ENCODE measurements around the gene ATP8A2.

The ATP8A2 gene

GRCh38 chr13:25632166-25632888 is 260.6 kb downstream of the ATP8A2 start:
- H3K9ac ChIP-seq (ENCODE audit: low read length in 5 of 5) = no peak overlapping the region
- H3K9me3 ChIP-seq (ENCODE audit: control insufficient read depth in 5 of 5, low read length in 5 of 5) = no peaks in the 10 kb centered on the region
- H3K27ac ChIP-seq (ENCODE audit: low read depth, low read length) = no peak overlapping the region
- H3K4me3 ChIP-seq (ENCODE audit: low read depth in 1 of 5, low read length in 5 of 5) = no peak overlapping the region
- no peaks in the 10 kb centered on the region for H3K27me3 ChIP-seq (ENCODE audit: control insufficient read depth in 5 of 5, insufficient read depth in 4 of 5, low read length in 5 of 5)
- no peaks in the 10 kb centered on the region for H3K4me1 ChIP-seq (ENCODE audit: control insufficient read depth in 5 of 5, insufficient read depth in 5 of 5, low read length in 5 of 5)
- H3K36me3 ChIP-seq (ENCODE audit: control insufficient read depth in 5 of 5, insufficient read depth in 5 of 5, low read length in 5 of 5) = no peaks in the 10 kb centered on the region

- H3K36me3 ChIP-seq (ENCODE audit: control insufficient read depth in 5 of 5, insufficient read depth in 5 of 5, low read length in 5 of 5) = no peaks in the 10 kb centered on the region
- no peaks in the 10 kb centered on the region for H3K27me3 ChIP-seq (ENCODE audit: control insufficient read depth in 5 of 5, insufficient read depth in 4 of 5, low read length in 5 of 5)
- H3K4me1 ChIP-seq (ENCODE audit: control insufficient read depth in 5 of 5, insufficient read depth in 5 of 5, low read length in 5 of 5) = no peaks in the 10 kb centered on the region
- no peak overlapping the region for H3K4me3 ChIP-seq (ENCODE audit: low read depth in 1 of 5, low read length in 5 of 5)
- no peaks in the 10 kb centered on the region for H3K9me3 ChIP-seq (ENCODE audit: control insufficient read depth in 5 of 5, low read length in 5 of 5)
- H3K27ac ChIP-seq (ENCODE audit: low read depth, low read length) = no peak overlapping the region
- H3K9ac ChIP-seq (ENCODE audit: low read length in 5 of 5) = no peak overlapping the region
These were observed 261.3 kb downstream of the ATP8A2 start for GRCh38 chr13:25633093-25633492.

- H3K4me3 ChIP-seq (ENCODE audit: low read depth in 1 of 5, low read length in 5 of 5) = no peak overlapping the region
- H3K4me1 ChIP-seq (ENCODE audit: control insufficient read depth in 5 of 5, insufficient read depth in 5 of 5, low read length in 5 of 5) = no peaks in the 10 kb centered on the region
- H3K27me3 ChIP-seq (ENCODE audit: control insufficient read depth in 5 of 5, insufficient read depth in 4 of 5, low read length in 5 of 5) = no peaks in the 10 kb centered on the region
- no peak overlapping the region for H3K9ac ChIP-seq (ENCODE audit: low read length in 5 of 5)
- H3K9me3 ChIP-seq (ENCODE audit: control insufficient read depth in 5 of 5, low read length in 5 of 5) = peaks cover 0 to 7% (median 0%) of the 10 kb centered on the region in 5 donors
- no peak overlapping the region for H3K27ac ChIP-seq (ENCODE audit: low read depth, low read length)
- no peaks in the 10 kb centered on the region for H3K36me3 ChIP-seq (ENCODE audit: control insufficient read depth in 5 of 5, insufficient read depth in 5 of 5, low read length in 5 of 5)
These were observed 273.9 kb downstream of the ATP8A2 start for GRCh38 chr13:25645681-25646080.

GRCh38 chr13:25649001-25649633 is 277.3 kb downstream of the ATP8A2 start:
- peaks cover 0 to 3% (median 0%) of the 10 kb centered on the region in 5 donors for H3K9me3 ChIP-seq (ENCODE audit: control insufficient read depth in 5 of 5, low read length in 5 of 5)
- H3K27me3 ChIP-seq (ENCODE audit: control insufficient read depth in 5 of 5, insufficient read depth in 4 of 5, low read length in 5 of 5) = no peaks in the 10 kb centered on the region
- no peaks in the 10 kb centered on the region for H3K36me3 ChIP-seq (ENCODE audit: control insufficient read depth in 5 of 5, insufficient read depth in 5 of 5, low read length in 5 of 5)
- H3K4me1 ChIP-seq (ENCODE audit: control insufficient read depth in 5 of 5, insufficient read depth in 5 of 5, low read length in 5 of 5) = no peaks in the 10 kb centered on the region
- no peak overlapping the region for H3K4me3 ChIP-seq (ENCODE audit: low read depth in 1 of 5, low read length in 5 of 5)
- no peak overlapping the region for H3K27ac ChIP-seq (ENCODE audit: low read depth, low read length)
- H3K9ac ChIP-seq (ENCODE audit: low read length in 5 of 5) = no peak overlapping the region

GRCh38 chr13:25652764-25653163 is 281.0 kb downstream of the ATP8A2 start:
- Histone ChIP-seq H3K9ac (ENCODE audit: low read length in 5 of 5) (no peak overlapping the region), H3K9me3 (ENCODE audit: control insufficient read depth in 5 of 5, low read length in 5 of 5) (no peaks in the 10 kb centered on the region), H3K27me3 (ENCODE audit: control insufficient read depth in 5 of 5, insufficient read depth in 4 of 5, low read length in 5 of 5) (no peaks in the 10 kb centered on the region), H3K4me1 (ENCODE audit: control insufficient read depth in 5 of 5, insufficient read depth in 5 of 5, low read length in 5 of 5) (no peaks in the 10 kb centered on the region), H3K4me3 (ENCODE audit: low read depth in 1 of 5, low read length in 5 of 5) (no peak overlapping the region), H3K36me3 (ENCODE audit: control insufficient read depth in 5 of 5, insufficient read depth in 5 of 5, low read length in 5 of 5) (no peaks in the 10 kb centered on the region), H3K27ac (ENCODE audit: low read depth, low read length) (no peak overlapping the region)

DNA sequence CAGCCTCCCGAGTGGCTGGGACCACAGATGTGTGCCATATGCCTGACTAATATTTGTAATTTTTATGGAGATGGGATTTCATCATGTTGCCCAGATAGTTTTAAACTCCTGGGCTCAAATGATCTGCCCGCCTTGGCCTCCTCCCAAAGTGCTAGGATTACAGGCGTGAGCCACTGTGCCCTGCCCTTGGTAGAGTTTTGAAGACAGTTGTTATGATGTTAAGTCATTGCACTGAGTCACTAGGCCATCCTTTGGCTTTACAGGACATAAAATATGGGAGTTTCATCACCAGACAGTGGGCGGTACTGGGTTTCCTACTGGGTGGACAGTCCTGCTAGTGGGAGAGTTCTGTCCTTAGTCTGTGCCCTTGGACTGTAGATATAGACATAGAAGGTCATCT is 282.5 kb downstream of the ATP8A2 start:
- Histone ChIP-seq H3K9ac (ENCODE audit: low read length in 5 of 5) (no peak overlapping the region), H3K27ac (ENCODE audit: low read depth, low read length) (no peak overlapping the region), H3K4me3 (ENCODE audit: low read depth in 1 of 5, low read length in 5 of 5) (no peak overlapping the region), H3K4me1 (ENCODE audit: control insufficient read depth in 5 of 5, insufficient read depth in 5 of 5, low read length in 5 of 5) (no peaks in the 10 kb centered on the region), H3K9me3 (ENCODE audit: control insufficient read depth in 5 of 5, low read length in 5 of 5) (no peaks in the 10 kb centered on the region), H3K27me3 (ENCODE audit: control insufficient read depth in 5 of 5, insufficient read depth in 4 of 5, low read length in 5 of 5) (no peaks in the 10 kb centered on the region), H3K36me3 (ENCODE audit: control insufficient read depth in 5 of 5, insufficient read depth in 5 of 5, low read length in 5 of 5) (no peaks in the 10 kb centered on the region)

- Histone ChIP-seq H3K9ac (ENCODE audit: low read length in 5 of 5) (no peak overlapping the region), H3K4me1 (ENCODE audit: control insufficient read depth in 5 of 5, insufficient read depth in 5 of 5, low read length in 5 of 5) (no peaks in the 10 kb centered on the region), H3K36me3 (ENCODE audit: control insufficient read depth in 5 of 5, insufficient read depth in 5 of 5, low read length in 5 of 5) (no peaks in the 10 kb centered on the region), H3K4me3 (ENCODE audit: low read depth in 1 of 5, low read length in 5 of 5) (no peak overlapping the region), H3K9me3 (ENCODE audit: control insufficient read depth in 5 of 5, low read length in 5 of 5) (no peaks in the 10 kb centered on the region), H3K27me3 (ENCODE audit: control insufficient read depth in 5 of 5, insufficient read depth in 4 of 5, low read length in 5 of 5) (no peaks in the 10 kb centered on the region), H3K27ac (ENCODE audit: low read depth, low read length) (no peak overlapping the region)
These were observed 285.4 kb downstream of the ATP8A2 start for GRCh38 chr13:25657157-25657556.

- H3K36me3 ChIP-seq (ENCODE audit: control insufficient read depth in 5 of 5, insufficient read depth in 5 of 5, low read length in 5 of 5) = no peaks in the 10 kb centered on the region
- H3K27ac ChIP-seq (ENCODE audit: low read depth, low read length) = no peak overlapping the region
- H3K4me1 ChIP-seq (ENCODE audit: control insufficient read depth in 5 of 5, insufficient read depth in 5 of 5, low read length in 5 of 5) = no peaks in the 10 kb centered on the region
- H3K9me3 ChIP-seq (ENCODE audit: control insufficient read depth in 5 of 5, low read length in 5 of 5) = no peaks in the 10 kb centered on the region
- no peak overlapping the region for H3K9ac ChIP-seq (ENCODE audit: low read length in 5 of 5)
- no peaks in the 10 kb centered on the region for H3K27me3 ChIP-seq (ENCODE audit: control insufficient read depth in 5 of 5, insufficient read depth in 4 of 5, low read length in 5 of 5)
- H3K4me3 ChIP-seq (ENCODE audit: low read depth in 1 of 5, low read length in 5 of 5) = no peak overlapping the region
These were observed 287.5 kb downstream of the ATP8A2 start for GRCh38 chr13:25659091-25659795.

GRCh38 chr13:25660996-25661395 is 289.2 kb downstream of the ATP8A2 start:
- no peaks in the 10 kb centered on the region for H3K36me3 ChIP-seq (ENCODE audit: control insufficient read depth in 5 of 5, insufficient read depth in 5 of 5, low read length in 5 of 5)
- no peaks in the 10 kb centered on the region for H3K4me1 ChIP-seq (ENCODE audit: control insufficient read depth in 5 of 5, insufficient read depth in 5 of 5, low read length in 5 of 5)
- no peaks in the 10 kb centered on the region for H3K27me3 ChIP-seq (ENCODE audit: control insufficient read depth in 5 of 5, insufficient read depth in 4 of 5, low read length in 5 of 5)
- no peak overlapping the region for H3K27ac ChIP-seq (ENCODE audit: low read depth, low read length)
- H3K9me3 ChIP-seq (ENCODE audit: control insufficient read depth in 5 of 5, low read length in 5 of 5) = no peaks in the 10 kb centered on the region
- H3K4me3 ChIP-seq (ENCODE audit: low read depth in 1 of 5, low read length in 5 of 5) = no peak overlapping the region
- H3K9ac ChIP-seq (ENCODE audit: low read length in 5 of 5) = no peak overlapping the region

DNA sequence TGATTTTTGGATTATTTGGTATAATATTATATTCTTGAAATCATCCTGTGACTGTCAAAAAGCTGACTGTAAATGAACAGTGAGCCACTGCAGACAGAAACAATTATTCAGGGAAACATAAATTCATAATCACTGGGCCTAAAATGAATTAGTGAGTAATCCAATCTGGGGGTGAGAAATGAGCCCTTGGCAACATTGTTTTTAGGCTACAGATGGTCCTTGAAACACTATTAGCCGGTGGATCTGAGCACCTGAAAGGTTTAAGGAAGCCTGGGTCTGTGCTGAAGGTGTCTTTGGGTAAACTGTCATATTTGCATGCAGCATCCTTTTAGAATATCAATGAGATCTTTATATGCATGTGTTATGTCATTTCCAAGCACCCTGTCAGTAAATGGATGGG is 290.7 kb downstream of the ATP8A2 start:
- Histone ChIP-seq H3K27ac (ENCODE audit: low read depth, low read length) (no peak overlapping the region), H3K4me3 (ENCODE audit: low read depth in 1 of 5, low read length in 5 of 5) (no peak overlapping the region), H3K27me3 (ENCODE audit: control insufficient read depth in 5 of 5, insufficient read depth in 4 of 5, low read length in 5 of 5) (no peaks in the 10 kb centered on the region), H3K9me3 (ENCODE audit: control insufficient read depth in 5 of 5, low read length in 5 of 5) (peaks cover 0 to under 1% (median 0%) of the 10 kb centered on the region in 5 donors), H3K9ac (ENCODE audit: low read length in 5 of 5) (no peak overlapping the region), H3K36me3 (ENCODE audit: control insufficient read depth in 5 of 5, insufficient read depth in 5 of 5, low read length in 5 of 5) (no peaks in the 10 kb centered on the region), H3K4me1 (ENCODE audit: control insufficient read depth in 5 of 5, insufficient read depth in 5 of 5, low read length in 5 of 5) (no peaks in the 10 kb centered on the region)
